OCI-LY3 (cell line): ENCODE results near the gene FBXO41.

Experiments
- H2AFZ ChIP-seq: fragments of 200-600, 300-600 bp; shearing (Covaris generic); 2 replicates; pipeline ENCODE4 v1.6.0; 2014; ENCODE audit warnings: antibody characterized with exemption, low read depth, low read length
- H3K27ac ChIP-seq: fragments of 200-600, 300-600 bp; sonication (generic); 2 replicates; pipeline ENCODE4 v1.5.1; 2014; ENCODE audit warnings: mild to moderate bottlenecking, low read length, moderate library complexity, mixed read lengths
- H3K27me3 ChIP-seq: fragments of 200-600, 300-600 bp; sonication (generic); 2 replicates; pipeline ENCODE4 v1.6.1; 2014; ENCODE audit warnings: low read depth, low read length, mixed read lengths
- H3K36me3 ChIP-seq: fragments of 200-600, 300-600 bp; sonication (generic); replicated peaks from 2 replicates; pipeline ENCODE3; 2014; ENCODE audit warnings: low read depth, low read length, mixed read lengths
- H3K4me1 ChIP-seq: fragments of 300-600, 200-600 bp; sonication (generic); 2 replicates; pipeline ENCODE4 v1.6.1; 2014; ENCODE audit warnings: low read length, mixed read lengths
- H3K4me2 ChIP-seq: fragments of 200-600, 300-600 bp; sonication (generic); 2 replicates; pipeline ENCODE4 v1.6.1; 2014; ENCODE audit warnings: low read length, mixed read lengths
- H3K4me3 ChIP-seq: fragments of 300-600, 200-600 bp; sonication (generic); 2 replicates; pipeline ENCODE4 v1.5.1; 2014; ENCODE audit warnings: antibody characterized with exemption, mild to moderate bottlenecking, low read length, moderate library complexity
- H3K79me2 ChIP-seq: fragments of 300-600, 200-600 bp; shearing (Covaris generic); 2 replicates; pipeline ENCODE4 v1.6.1; 2014; ENCODE audit warnings: mild to moderate bottlenecking, low read length, mixed read lengths
- H3K9ac ChIP-seq: fragments of 300-600, 200-600 bp; shearing (Covaris generic); 2 replicates; pipeline ENCODE4 v1.6.0; 2014; ENCODE audit warnings: mild to moderate bottlenecking, low read length, moderate library complexity
- H3K9me3 ChIP-seq: fragments of 200-600, 300-600 bp; shearing (Covaris generic); 2 replicates; pipeline ENCODE4 v1.6.1; 2014; ENCODE audit warnings: low read length, mixed read lengths; ENCODE audit not compliant: insufficient read depth
- H4K20me1 ChIP-seq: fragments of 200-600, 300-600 bp; sonication (generic); 2 replicates; pipeline ENCODE4 v1.6.1; 2016; ENCODE audit warnings: low read length, mixed read lengths; ENCODE audit not compliant: insufficient read depth
- EZH2phosphoT487 ChIP-seq: fragments of 200-600 bp; shearing (Covaris generic); IDR thresholded peaks from 2 replicates; pipeline ENCODE4 v1.6.1; 2018; ENCODE audit warnings: antibody characterized with exemption, mixed run types, low read depth
- TF ChIP-seq, protein P1 (sequence below): fragments of 200-600, 300-600 bp; sonication (generic); IDR thresholded peaks from 2 replicates; pipeline ENCODE4 v1.5.1; 2014; ENCODE audit warnings: antibody characterized with exemption, low read length, low read depth

Gene FBXO41

DNA sequence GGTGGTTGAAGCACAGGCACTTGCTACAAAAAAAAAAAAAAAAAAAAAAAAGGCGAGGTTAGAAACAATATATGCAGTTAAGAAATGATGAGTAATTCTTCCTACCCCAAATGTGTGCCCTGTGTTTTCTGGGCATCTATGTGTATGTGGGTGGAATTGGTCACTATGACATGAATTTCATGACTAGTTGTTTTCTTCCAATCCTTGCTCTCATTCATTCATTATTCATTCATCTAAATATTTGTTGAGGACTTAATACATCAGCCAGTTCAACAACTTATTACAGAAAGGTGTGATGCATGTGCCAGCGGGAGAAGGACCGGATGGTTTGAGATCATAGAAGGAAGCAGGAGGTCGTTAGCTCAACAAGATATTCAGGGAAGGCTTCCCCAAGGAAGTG lies 17.4 kb upstream of the FBXO41 start:
- Histone ChIP-seq H3K4me3 (no peak overlapping the region), H2AFZ (no peak overlapping the region)
- TF ChIP-seq, protein P1, sequence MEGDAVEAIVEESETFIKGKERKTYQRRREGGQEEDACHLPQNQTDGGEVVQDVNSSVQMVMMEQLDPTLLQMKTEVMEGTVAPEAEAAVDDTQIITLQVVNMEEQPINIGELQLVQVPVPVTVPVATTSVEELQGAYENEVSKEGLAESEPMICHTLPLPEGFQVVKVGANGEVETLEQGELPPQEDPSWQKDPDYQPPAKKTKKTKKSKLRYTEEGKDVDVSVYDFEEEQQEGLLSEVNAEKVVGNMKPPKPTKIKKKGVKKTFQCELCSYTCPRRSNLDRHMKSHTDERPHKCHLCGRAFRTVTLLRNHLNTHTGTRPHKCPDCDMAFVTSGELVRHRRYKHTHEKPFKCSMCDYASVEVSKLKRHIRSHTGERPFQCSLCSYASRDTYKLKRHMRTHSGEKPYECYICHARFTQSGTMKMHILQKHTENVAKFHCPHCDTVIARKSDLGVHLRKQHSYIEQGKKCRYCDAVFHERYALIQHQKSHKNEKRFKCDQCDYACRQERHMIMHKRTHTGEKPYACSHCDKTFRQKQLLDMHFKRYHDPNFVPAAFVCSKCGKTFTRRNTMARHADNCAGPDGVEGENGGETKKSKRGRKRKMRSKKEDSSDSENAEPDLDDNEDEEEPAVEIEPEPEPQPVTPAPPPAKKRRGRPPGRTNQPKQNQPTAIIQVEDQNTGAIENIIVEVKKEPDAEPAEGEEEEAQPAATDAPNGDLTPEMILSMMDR: no peak
- TF ChIP-seq EZH2phosphoT487: no peak

DNA sequence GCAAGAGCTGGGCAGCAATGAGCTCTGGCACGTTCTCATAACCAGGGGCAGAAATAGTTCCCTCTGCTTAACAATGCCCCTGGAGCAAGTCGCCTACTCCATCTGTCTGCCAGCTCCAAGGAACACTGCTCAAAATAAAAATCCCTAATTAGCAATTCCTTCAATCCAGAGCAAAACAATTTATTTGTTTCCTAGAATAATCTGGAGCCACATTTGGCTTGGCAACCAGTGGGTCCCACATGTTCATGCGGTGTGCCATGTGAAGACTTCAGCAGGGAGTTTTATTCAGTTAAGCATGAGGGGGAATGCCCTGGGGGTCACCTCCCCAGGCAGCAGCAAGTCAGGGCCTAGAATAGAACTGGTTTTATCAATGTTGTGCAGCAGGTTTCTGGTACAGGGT lies 16.6 kb upstream of the FBXO41 start:
- H4K20me1 ChIP-seq: no peaks in the 10 kb centered on the region
- no peak overlapping the region for H3K4me2 ChIP-seq
- no peaks in the 10 kb centered on the region for H3K4me1 ChIP-seq
- H3K4me3 ChIP-seq: no peak overlapping the region
- TF ChIP-seq EZH2phosphoT487: no peak
- TF ChIP-seq, protein P1: no peak
- no peak overlapping the region for H3K9ac ChIP-seq
- H3K79me2 ChIP-seq: no peaks in the 10 kb centered on the region
- no peak overlapping the region for H2AFZ ChIP-seq
- H3K27me3 ChIP-seq: peaks cover 17% of the 10 kb centered on the region
- no peaks in the 10 kb centered on the region for H3K9me3 ChIP-seq
- H3K27ac ChIP-seq: no peak overlapping the region
- H3K36me3 ChIP-seq: no peaks in the 10 kb centered on the region

More for the DNA sequence above, 17.4 kb upstream of the FBXO41 start:
- Histone ChIP-seq H3K79me2 (no peaks in the 10 kb centered on the region), H3K4me1 (no peaks in the 10 kb centered on the region), H3K9me3 (no peaks in the 10 kb centered on the region), H3K36me3 (no peaks in the 10 kb centered on the region), H3K9ac (no peak overlapping the region), H3K27ac (no peak overlapping the region), H3K4me2 (no peak overlapping the region), H3K27me3 (peaks cover 11% of the 10 kb centered on the region), H4K20me1 (no peaks in the 10 kb centered on the region)

DNA sequence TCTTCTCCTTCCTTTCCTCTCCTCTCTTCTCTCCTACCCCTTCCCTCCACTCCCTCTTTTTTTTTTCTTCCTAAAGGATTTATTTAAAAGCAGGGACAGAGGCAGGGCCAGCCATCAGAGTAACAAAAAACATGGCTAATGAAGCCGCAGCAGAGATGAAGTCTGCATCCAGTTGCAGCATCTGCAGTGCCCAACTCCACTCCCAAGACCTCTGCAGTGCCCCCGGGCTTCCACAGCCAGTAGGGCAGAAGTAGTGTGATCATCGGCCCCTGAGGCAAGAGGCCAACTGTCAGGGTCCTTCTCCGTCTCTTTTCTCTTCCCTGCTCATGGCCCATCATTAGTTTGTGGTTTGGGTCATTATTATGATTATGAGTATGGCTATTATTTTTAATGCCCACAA lies 13.3 kb upstream of the FBXO41 start:
- Histone ChIP-seq H3K27me3 (peaks cover 39% of the 10 kb centered on the region), H2AFZ (no peak overlapping the region), H3K4me3 (no peak overlapping the region)

DNA sequence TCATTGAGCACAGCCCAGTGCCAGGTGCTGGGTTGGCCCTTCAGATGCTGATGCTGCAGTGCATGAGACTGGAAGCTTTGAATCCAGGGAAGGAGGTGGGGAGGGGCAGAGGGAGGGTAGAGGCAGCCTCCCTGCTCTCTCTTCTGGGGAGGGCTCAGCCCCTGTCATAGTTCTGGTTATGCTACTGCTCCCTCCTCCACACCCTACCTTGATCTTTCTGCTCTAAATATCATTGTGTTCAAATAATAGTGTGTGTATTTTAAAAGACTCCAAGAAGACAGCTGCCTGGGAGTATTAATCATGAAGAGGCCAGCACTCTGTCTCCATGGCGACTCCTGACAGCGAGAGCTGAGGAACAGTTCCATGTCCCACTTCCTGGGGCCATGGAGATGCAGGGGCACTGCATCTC lies 12.9 kb upstream of the FBXO41 start:
- H3K79me2 ChIP-seq: no peaks in the 10 kb centered on the region
- no peaks in the 10 kb centered on the region for H3K36me3 ChIP-seq
- H3K27ac ChIP-seq: no peak overlapping the region
- H3K4me3 ChIP-seq: no peak overlapping the region
- H4K20me1 ChIP-seq: no peaks in the 10 kb centered on the region
- no peak overlapping the region for H2AFZ ChIP-seq
- no peaks in the 10 kb centered on the region for H3K4me1 ChIP-seq
- H3K9me3 ChIP-seq: no peaks in the 10 kb centered on the region
- H3K9ac ChIP-seq: no peak overlapping the region
- H3K4me2 ChIP-seq: no peak overlapping the region
- H3K27me3 ChIP-seq: peaks cover 40% of the 10 kb centered on the region
- no peak for TF ChIP-seq EZH2phosphoT487
- TF ChIP-seq, protein P1: no peak

More for the DNA sequence above, 13.3 kb upstream of the FBXO41 start:
- Histone ChIP-seq H3K9ac (no peak overlapping the region), H3K79me2 (no peaks in the 10 kb centered on the region), H4K20me1 (no peaks in the 10 kb centered on the region), H3K4me1 (no peaks in the 10 kb centered on the region), H3K27ac (no peak overlapping the region), H3K4me2 (no peak overlapping the region), H3K36me3 (no peaks in the 10 kb centered on the region), H3K9me3 (no peaks in the 10 kb centered on the region)
- TF ChIP-seq, protein P1: no peak
- TF ChIP-seq EZH2phosphoT487: no peak
